ENCODE measurements around the gene HS2ST1. TPM values are rescaled to one million over a fixed set of nuclear protein-coding genes. Genes with fewer than 3 reads are reported as not detected.
"Not testable (repeated sequence)": the region's sequence is repeated elsewhere in the genome, so short reads cannot be mapped to it uniquely, and the experiment has no call there.

Gene HS2ST1
- total and polyA plus RNA-seq, 4 donors = 5.4 to 11.8 (median 8.2) TPM

GRCh38 chr1:86866665-86867064 lies 47.8 kb upstream of the HS2ST1 start:
- peaks cover 0 to 6% (median 0%) of the 10 kb centered on the region in 4 donors for H3K4me1 ChIP-seq (ENCODE audit: control insufficient read depth in 4 of 4, insufficient read depth in 4 of 4, low read length in 3 of 4)
- H3K27me3 ChIP-seq (ENCODE audit: control insufficient read depth in 4 of 4, insufficient read depth in 4 of 4, low read length in 3 of 4) = no peaks in the 10 kb centered on the region
- no peaks in the 10 kb centered on the region for H3K9me3 ChIP-seq (ENCODE audit: control insufficient read depth in 4 of 4, low read length in 3 of 4)
- no peak overlapping the region for H3K9ac ChIP-seq (ENCODE audit: low read depth in 1 of 2, low read length in 2 of 2)
- TF ChIP-seq RAD21 (IDR thresholded peaks at IDR 0.05) = no peak
- no peak for TF ChIP-seq HNF4A (conservative IDR thresholded peaks at IDR 0.05)
- TF ChIP-seq NR2F2 (IDR thresholded peaks at IDR 0.05) = no peak
- TF ChIP-seq FOXA1 (IDR thresholded peaks at IDR 0.05) = no peak
- no peak for TF ChIP-seq JUND (IDR thresholded peaks at IDR 0.05)
- no peak for TF ChIP-seq EGR1 (IDR thresholded peaks at IDR 0.05; ENCODE audit: low read depth in 2 of 2)
- no peak for TF ChIP-seq GABPA (IDR thresholded peaks at IDR 0.05 in 1 of 2, conservative IDR thresholded peaks at IDR 0.05 in 1 of 2)
- no peak for DNase-seq (ENCODE audit: low spot score)
- no peak overlapping the region for H3K27ac ChIP-seq (ENCODE audit: low read depth in 1 of 2, low read length in 2 of 2)
- H3K36me3 ChIP-seq (ENCODE audit: control insufficient read depth in 4 of 4, insufficient read depth in 3 of 4, low read depth in 1 of 4, low read length in 3 of 4) = no peaks in the 10 kb centered on the region
- no peak overlapping the region for H3K4me3 ChIP-seq (ENCODE audit: low read depth in 1 of 3, low read length in 3 of 3)

GRCh38 chr1:86867278-86867677 lies 47.2 kb upstream of the HS2ST1 start:
- not testable (repeated sequence) for H3K4me1 ChIP-seq (ENCODE audit: control insufficient read depth in 4 of 4, insufficient read depth in 4 of 4, low read length in 3 of 4); H3K27ac ChIP-seq (ENCODE audit: low read depth in 1 of 2, low read length in 2 of 2); H3K27me3 ChIP-seq (ENCODE audit: control insufficient read depth in 4 of 4, insufficient read depth in 4 of 4, low read length in 3 of 4); H3K9me3 ChIP-seq (ENCODE audit: control insufficient read depth in 4 of 4, low read length in 3 of 4); H3K9ac ChIP-seq (ENCODE audit: low read depth in 1 of 2, low read length in 2 of 2); H3K4me3 ChIP-seq (ENCODE audit: low read depth in 1 of 3, low read length in 3 of 3); H3K36me3 ChIP-seq (ENCODE audit: control insufficient read depth in 4 of 4, insufficient read depth in 3 of 4, low read depth in 1 of 4, low read length in 3 of 4); DNase-seq (ENCODE audit: low spot score)
- WGBS = 99% methylated on average over 4 of the region's 4 CpGs

- no peak for TF ChIP-seq RXRA (IDR thresholded peaks at IDR 0.05)
- no peak for TF ChIP-seq RAD21 (IDR thresholded peaks at IDR 0.05)
- no peak for TF ChIP-seq YY1 (IDR thresholded peaks at IDR 0.05)
- TF ChIP-seq HNF4G (IDR thresholded peaks at IDR 0.05) = no peak
- no peak for TF ChIP-seq ATF3 (IDR thresholded peaks at IDR 0.05)
- TF ChIP-seq HNF4A (conservative IDR thresholded peaks at IDR 0.05) = no peak
- TF ChIP-seq FOXA1 (IDR thresholded peaks at IDR 0.05) = no peak
- no peak for TF ChIP-seq REST (IDR thresholded peaks at IDR 0.05)
- no peak for TF ChIP-seq MAX (IDR thresholded peaks at IDR 0.05)
- TF ChIP-seq FOXA2 (IDR thresholded peaks at IDR 0.05) = no peak
- no peak for TF ChIP-seq JUND (IDR thresholded peaks at IDR 0.05)
- no peak for TF ChIP-seq TAF1 (conservative IDR thresholded peaks at IDR 0.05)
- TF ChIP-seq EGR1 (IDR thresholded peaks at IDR 0.05; ENCODE audit: low read depth in 2 of 2) = no peak
- TF ChIP-seq SP1 (IDR thresholded peaks at IDR 0.05) = no peak
- no peak for TF ChIP-seq ZBTB33 (IDR thresholded peaks at IDR 0.05)
- no peak for TF ChIP-seq GABPA (IDR thresholded peaks at IDR 0.05 in 1 of 2, conservative IDR thresholded peaks at IDR 0.05 in 1 of 2)
- no peak for TF ChIP-seq NR2F2 (IDR thresholded peaks at IDR 0.05)
- no peak for TF ChIP-seq CTCF (IDR thresholded peaks at IDR 0.05; ENCODE audit: low read depth, low read length, missing input control)
- Histone ChIP-seq H3K36me3 (ENCODE audit: control insufficient read depth in 4 of 4, insufficient read depth in 3 of 4, low read depth in 1 of 4, low read length in 3 of 4) (peaks cover 0 to 1% (median 0%) of the 10 kb centered on the region in 4 donors), H3K9me3 (ENCODE audit: control insufficient read depth in 4 of 4, low read length in 3 of 4) (no peaks in the 10 kb centered on the region), H3K9ac (ENCODE audit: low read depth in 1 of 2, low read length in 2 of 2) (no peak overlapping the region), H3K27me3 (ENCODE audit: control insufficient read depth in 4 of 4, insufficient read depth in 4 of 4, low read length in 3 of 4) (no peaks in the 10 kb centered on the region), H3K27ac (ENCODE audit: low read depth in 1 of 2, low read length in 2 of 2) (no peak overlapping the region), H3K4me1 (ENCODE audit: control insufficient read depth in 4 of 4, insufficient read depth in 4 of 4, low read length in 3 of 4) (peaks cover 0 to 2% (median 0%) of the 10 kb centered on the region in 4 donors), H3K4me3 (ENCODE audit: low read depth in 1 of 3, low read length in 3 of 3) (no peak overlapping the region)
- no peak for DNase-seq (ENCODE audit: low spot score)
- 98% methylated on average over 1 of the region's 1 CpG for WGBS
Measured at GRCh38 chr1:86868477-86868876, 46.0 kb upstream of the HS2ST1 start.

Measured in liver (tissue), 9 donors.